A172 (cell line): ENCODE data around the gene D2HGDH. TPM values are rescaled to one million over a fixed set of nuclear protein-coding genes. Genes with fewer than 3 reads are reported as not detected.
"Not testable (repeated sequence)": the region's sequence is repeated elsewhere in the genome, so short reads cannot be mapped to it uniquely, and the experiment has no call there.

Source experiments
- DNase-seq: peaks from one replicate; pipeline ENCODE4 v3.0.0-alpha.2; 2015; ENCODE audit warnings: low spot score
- total RNA-seq: library from RNA; depleted of rRNA; stranded (reverse); fragments of >200 nt; shearing (Covaris generic); gene quantifications from 2 replicates; pipeline ENCODE4 v1.2.3, GENCODE V29; 2014

Gene D2HGDH
- total RNA-seq, 1 experiment from 2014 or later, result 12.6 TPM

DNA sequence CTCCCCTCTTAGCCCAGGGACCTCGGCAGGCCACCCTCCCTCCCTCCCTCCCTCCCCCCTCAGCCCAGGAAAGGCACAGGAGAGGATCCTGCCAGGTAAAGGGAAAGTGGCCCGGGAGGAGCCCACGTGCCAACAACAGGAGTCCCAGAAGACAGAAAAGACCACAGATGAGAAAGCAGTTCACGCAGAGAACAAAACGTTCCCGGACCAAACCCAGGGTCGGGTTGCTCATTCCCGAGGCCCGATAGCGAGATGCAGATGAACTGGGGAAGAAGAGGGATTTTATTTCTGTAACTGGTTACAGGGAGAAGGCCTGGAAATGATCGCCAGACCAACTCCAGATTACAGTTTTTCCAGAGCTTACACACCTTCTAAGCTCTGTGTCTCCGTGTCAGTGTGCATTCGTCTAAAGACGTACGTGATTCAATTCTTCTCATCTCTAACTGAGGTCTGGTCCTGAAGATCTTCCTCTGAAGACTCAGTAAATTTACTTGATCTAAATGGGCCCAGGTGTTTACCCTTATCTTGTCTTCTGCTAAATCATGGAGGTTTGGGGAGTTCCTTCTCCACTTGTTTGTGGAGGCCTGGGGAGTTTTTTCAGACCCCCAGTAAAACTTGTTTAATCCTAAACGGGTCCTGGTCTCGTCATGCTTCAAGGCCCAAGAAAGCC lies 73.8 kb downstream of the D2HGDH start:
- no peak for DNase-seq

DNA sequence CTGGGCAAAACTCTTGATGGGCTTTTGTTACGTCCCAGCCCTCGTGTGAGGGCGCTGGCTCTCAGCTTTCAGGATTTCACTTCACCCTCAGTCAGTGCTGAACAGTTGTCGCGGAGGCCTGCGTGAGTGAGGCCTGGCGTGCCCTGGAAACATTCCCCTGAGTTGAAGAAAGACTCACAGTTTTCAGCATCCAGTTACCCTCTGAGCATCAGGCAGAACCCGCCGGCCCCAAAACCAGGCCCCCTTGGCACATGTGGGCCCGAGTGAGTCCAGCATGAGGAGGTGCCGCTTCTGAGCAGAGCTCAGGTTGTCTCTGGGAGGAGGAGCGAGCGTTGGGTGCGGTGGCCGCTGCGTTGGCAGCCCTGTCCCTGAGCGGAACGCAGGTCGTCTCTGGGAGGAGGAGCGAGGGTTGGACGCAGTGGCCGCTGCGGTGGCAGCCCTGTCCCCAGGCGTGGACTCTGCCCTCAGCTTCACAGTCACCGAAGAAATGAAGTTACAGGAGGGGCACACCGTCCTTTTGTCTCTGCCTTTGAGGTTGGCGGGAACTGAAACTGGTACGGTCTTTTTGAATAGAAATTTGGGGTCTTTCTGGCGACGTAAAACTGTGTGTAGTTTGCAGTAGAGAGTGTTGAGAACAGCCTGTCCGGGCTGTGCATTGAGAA lies 74.4 kb downstream of the D2HGDH start, which contains the start of gene NEU4:
TSS of gene NEU4 (plus strand) at position 473 of the 662 bp plus-strand sequence. CDS start 5,292 bp downstream, outside the sequence.
- DNase-seq, result no peak

DNA sequence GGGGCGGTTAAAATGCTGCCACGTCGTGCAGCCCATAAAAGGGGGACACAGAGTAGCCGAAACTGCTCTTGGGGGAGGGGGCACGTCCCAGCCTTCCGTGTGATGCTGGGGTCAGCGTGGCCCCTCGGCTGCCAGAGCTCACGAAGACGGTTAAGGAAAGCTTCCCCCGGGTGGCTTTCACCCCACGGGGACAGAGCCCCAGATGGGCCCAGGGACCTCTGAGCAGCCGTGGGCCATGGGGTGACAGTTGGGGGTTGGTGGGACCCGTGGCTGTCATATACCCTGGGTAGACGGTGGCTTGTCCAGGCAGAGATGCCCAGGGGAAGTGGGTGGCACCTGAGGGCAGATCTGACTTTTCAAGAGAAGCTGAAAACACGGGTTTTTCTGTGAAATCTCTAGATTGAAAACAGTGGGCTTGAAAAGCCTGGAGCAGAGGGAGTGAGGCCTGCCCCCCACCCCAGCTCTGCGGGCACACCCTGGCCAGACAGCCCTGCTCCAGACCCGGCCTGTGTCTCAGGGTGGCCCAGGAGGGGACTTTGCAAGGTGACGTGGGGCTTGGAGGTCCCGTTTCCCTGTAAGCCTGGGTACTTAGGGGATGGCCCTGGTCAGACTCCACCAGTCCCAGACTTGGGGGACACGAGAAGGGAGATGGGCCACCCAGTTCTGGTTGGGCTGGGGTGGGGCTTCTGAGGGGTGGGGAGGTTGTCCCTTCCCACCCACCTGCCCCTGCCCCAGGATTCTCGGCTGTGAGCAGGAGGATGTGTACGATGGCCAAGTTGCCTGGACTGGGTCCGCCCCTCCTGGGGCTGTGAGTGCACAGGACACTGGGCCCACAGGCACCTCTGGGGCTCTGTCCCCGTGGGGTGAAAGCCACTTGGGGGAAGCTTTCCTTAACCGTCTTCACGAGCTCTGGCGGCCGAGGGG lies 75.2 kb downstream of the D2HGDH start:
- no peak for DNase-seq

GRCh38 chr2:241810307-241811200 lies 76.1 kb downstream of the D2HGDH start:
- DNase-seq, result no peak

GRCh38 chr2:241811201-241811951 lies 76.9 kb downstream of the D2HGDH start:
- DNase-seq, result no peak

- DNase-seq, result no peak
These were observed 77.7 kb downstream of the D2HGDH start for GRCh38 chr2:241811952-241812729.

DNA sequence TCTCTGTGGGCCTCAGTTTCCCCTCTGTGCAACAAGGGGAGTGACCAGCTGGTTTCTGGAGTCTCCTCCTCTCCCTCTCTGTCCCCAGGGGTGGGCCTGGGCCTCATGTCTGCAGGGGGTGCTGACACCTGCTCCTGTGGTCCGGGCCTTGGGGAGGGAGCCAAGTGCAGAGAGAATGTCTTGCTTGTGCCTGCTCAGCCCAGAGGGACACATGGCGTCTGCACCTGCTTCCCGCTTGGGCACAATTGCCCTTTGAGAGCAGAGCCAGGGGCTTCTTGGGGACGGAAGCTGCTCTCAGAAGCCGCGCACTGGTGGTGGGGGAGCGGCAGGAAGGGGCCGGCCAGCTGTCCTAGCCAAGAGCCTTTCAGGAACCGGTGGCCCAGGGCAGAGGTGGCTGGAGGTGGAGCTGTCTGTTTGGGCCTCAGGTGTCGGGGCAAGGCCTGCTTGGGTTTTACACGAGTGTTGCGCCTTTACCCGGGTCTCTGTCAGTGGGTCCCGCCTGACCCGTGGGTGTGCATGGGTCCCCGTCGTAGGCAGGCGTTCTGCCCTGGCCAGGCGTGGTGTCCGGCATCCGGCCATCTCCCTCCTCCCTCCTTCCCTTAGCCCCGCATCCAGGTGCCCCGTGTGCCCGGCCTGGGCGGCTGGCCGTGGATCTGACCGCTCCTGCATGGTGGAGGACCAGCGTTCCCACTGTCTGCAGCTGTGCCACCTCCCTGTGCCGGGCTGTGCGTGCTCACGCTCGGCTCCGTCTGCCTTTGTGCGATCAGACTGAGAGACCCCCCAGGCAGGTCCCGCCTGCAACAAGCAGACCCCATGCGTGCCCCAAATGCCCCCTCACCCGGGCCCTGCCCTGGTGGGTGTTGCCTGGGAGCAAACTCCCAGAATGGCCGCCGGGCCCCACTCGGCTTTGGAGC lies 78.6 kb downstream of the D2HGDH start:
- DNase-seq, result no peak

GRCh38 chr2:241813644-241814392 lies 79.4 kb downstream of the D2HGDH start:
- DNase-seq, result no peak

- no peak for DNase-seq
These were observed 79.9 kb downstream of the D2HGDH start for GRCh38 chr2:241814393-241814642.

GRCh38 chr2:241814643-241815476 lies 80.4 kb downstream of the D2HGDH start:
- DNase-seq, result no peak

DNA sequence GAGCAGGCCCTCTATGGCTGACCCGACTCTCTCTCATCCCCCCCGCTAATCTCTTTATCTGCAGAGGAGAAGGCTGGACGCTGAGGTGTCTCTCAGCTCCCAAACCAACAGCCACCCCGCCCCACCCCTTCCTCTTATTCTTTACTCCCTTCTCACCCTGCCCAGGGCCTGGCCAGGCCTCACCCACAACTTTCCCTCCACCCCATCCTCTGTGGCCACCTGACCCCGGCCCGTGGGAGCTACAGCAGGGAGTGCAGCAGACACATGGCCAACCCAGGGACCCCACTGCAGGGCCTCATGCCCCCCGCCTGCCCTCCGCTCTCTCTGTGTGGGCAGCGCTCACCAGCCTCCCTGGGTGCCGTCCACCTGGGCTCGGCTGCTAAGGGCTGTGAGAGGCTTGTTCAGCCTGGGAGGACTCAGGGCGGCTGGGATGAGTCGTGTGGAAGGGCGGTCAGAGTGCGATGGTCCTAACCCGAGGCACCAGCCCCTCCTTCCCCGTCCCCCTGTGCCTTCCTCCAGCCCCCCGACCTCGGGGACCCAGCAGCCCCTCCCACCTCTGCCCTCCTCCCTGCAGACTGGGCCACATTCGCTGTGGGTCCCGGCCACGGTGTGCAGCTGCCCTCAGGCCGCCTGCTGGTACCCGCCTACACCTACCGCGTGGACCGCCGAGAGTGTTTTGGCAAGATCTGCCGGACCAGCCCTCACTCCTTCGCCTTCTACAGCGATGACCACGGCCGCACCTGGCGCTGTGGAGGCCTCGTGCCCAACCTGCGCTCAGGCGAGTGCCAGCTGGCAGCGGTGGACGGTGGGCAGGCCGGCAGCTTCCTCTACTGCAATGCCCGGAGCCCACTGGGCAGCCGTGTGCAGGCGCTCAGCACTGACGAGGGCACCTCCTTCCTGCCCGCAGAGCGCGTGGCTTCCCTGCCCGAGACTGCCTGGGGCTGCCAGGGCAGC lies 81.3 kb downstream of the D2HGDH start:
- DNase-seq, result no peak

DNA sequence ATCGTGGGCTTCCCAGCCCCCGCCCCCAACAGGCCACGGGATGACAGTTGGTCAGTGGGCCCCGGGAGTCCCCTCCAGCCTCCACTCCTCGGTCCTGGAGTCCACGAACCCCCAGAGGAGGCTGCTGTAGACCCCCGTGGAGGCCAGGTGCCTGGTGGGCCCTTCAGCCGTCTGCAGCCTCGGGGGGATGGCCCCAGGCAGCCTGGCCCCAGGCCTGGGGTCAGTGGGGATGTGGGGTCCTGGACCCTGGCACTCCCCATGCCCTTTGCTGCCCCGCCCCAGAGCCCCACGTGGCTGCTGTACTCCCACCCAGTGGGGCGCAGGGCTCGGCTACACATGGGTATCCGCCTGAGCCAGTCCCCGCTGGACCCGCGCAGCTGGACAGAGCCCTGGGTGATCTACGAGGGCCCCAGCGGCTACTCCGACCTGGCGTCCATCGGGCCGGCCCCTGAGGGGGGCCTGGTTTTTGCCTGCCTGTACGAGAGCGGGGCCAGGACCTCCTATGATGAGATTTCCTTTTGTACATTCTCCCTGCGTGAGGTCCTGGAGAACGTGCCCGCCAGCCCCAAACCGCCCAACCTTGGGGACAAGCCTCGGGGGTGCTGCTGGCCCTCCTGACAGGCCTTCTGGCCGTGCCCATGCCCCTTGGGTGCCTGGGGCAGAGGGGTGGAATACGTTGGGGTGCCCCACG lies 82.1 kb downstream of the D2HGDH start:
- DNase-seq, result no peak

- DNase-seq, result no peak
These were observed 82.8 kb downstream of the D2HGDH start for GRCh38 chr2:241817126-241817820.

DNA sequence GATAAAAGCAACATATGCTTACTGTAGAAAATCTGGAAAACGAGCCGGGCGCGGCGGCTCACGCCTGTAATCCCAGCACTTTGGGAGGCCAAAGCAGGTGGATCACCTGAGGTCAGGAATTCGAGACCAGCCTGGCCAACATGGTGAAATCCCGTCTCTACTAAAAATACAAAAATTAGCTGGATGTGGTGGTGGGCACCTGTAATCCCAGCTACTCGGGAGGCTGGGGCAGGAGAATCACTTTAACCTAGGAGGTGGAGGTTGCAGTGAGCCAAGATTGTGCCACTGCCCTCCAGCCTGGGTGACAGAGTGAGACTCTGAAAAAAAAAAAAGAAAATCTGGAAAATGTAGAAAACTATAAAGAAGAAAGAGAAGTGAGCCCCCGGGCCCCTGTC lies 83.4 kb downstream of the D2HGDH start:
- DNase-seq, result not testable (repeated sequence)
